ENCODE data around the gene CADPS2.
"Not testable (repeated sequence)": the region's sequence is repeated elsewhere in the genome, so short reads cannot be mapped to it uniquely, and the experiment has no call there.

CADPS2 gene

GRCh38 chr7:122715183-122715582 is 171.1 kb downstream of the CADPS2 start:
- no peak for DNase-seq (ENCODE audit: low read depth in 2 of 2)

GRCh38 chr7:122710916-122711315 is 175.3 kb downstream of the CADPS2 start:
- DNase-seq (ENCODE audit: low read depth in 2 of 2): no peak

- no peak for DNase-seq (ENCODE audit: low read depth in 2 of 2)
Measured at GRCh38 chr7:122709930-122710646, 176.2 kb downstream of the CADPS2 start.

- no peak for DNase-seq (ENCODE audit: low read depth in 2 of 2)
Measured at GRCh38 chr7:122706836-122707235, 179.4 kb downstream of the CADPS2 start.

GRCh38 chr7:122702872-122703510 is 183.3 kb downstream of the CADPS2 start, which contains the start of gene RNF148:
TSS of gene RNF148 (minus strand) at chr7:122702922. CDS start at chr7:122702750, 172 bp downstream.
- DNase-seq (ENCODE audit: low read depth in 2 of 2): no peak

- no peak for DNase-seq (ENCODE audit: low read depth in 2 of 2)
Measured at GRCh38 chr7:122699017-122699416, 187.2 kb downstream of the CADPS2 start, which contains the start of gene RNF133. TSS of gene RNF133 (minus strand) at chr7:122699117. CDS start at chr7:122698918, 199 bp downstream.

- DNase-seq (ENCODE audit: low read depth in 2 of 2): no peak
Measured at GRCh38 chr7:122695816-122696215, 190.4 kb downstream of the CADPS2 start.

- no peak for DNase-seq (ENCODE audit: low read depth in 2 of 2)
Measured at GRCh38 chr7:122694697-122695096, 191.6 kb downstream of the CADPS2 start.

- DNase-seq (ENCODE audit: low read depth in 2 of 2): no peak
Measured at GRCh38 chr7:122692769-122693309, 193.4 kb downstream of the CADPS2 start.

- no peak for DNase-seq (ENCODE audit: low read depth in 2 of 2)
Measured at GRCh38 chr7:122691569-122692235, 194.6 kb downstream of the CADPS2 start.

GRCh38 chr7:122689346-122690109 is 196.7 kb downstream of the CADPS2 start:
- DNase-seq (ENCODE audit: low read depth in 2 of 2): no peak

GRCh38 chr7:122688400-122688998 is 197.8 kb downstream of the CADPS2 start:
- DNase-seq (ENCODE audit: low read depth in 2 of 2): no peak

- DNase-seq (ENCODE audit: low read depth in 2 of 2): no peak
Measured at GRCh38 chr7:122686360-122686878, 199.8 kb downstream of the CADPS2 start.

- no peak for DNase-seq (ENCODE audit: low read depth in 2 of 2)
Measured at GRCh38 chr7:122684504-122684903, 201.8 kb downstream of the CADPS2 start.

- no peak for DNase-seq (ENCODE audit: low read depth in 2 of 2)
Measured at GRCh38 chr7:122682815-122683550, 203.3 kb downstream of the CADPS2 start.

GRCh38 chr7:122681186-122681585 is 205.1 kb downstream of the CADPS2 start:
- not testable (repeated sequence) for DNase-seq (ENCODE audit: low read depth in 2 of 2)

- no peak for DNase-seq (ENCODE audit: low read depth in 2 of 2)
Measured at GRCh38 chr7:122679813-122680212, 206.4 kb downstream of the CADPS2 start.

- DNase-seq (ENCODE audit: low read depth in 2 of 2): not testable (repeated sequence)
Measured at GRCh38 chr7:122679269-122679709, 207.0 kb downstream of the CADPS2 start.

GRCh38 chr7:122677149-122677548 is 209.1 kb downstream of the CADPS2 start:
- no peak for DNase-seq (ENCODE audit: low read depth in 2 of 2)

- no peak for DNase-seq (ENCODE audit: low read depth in 2 of 2)
Measured at GRCh38 chr7:122676466-122676865, 209.8 kb downstream of the CADPS2 start.

Measured in activated CD4-positive, alpha-beta T cell treated with anti-CD3 and anti-CD28 coated beads for 24 hours (primary cell).